D721Med (cell line): ENCODE data around the gene NSMF.

ENCODE experiments used
- DNase-seq: peaks from one replicate; pipeline ENCODE4 v3.0.0; 2011; ENCODE audit warnings: low spot score; ENCODE audit not compliant: insufficient read length
- FAIRE-seq: peaks from 2 replicates; lab custom pipeline; 2011; peaks lifted over from hg19 to GRCh38; lab: Jason Lieb, UNC
- TF ChIP-seq, protein P1 (sequence below): IDR thresholded peaks from 2 replicates; pipeline ENCODE4 v1.5.1; 2012; ENCODE audit warnings: mild to moderate bottlenecking, control low read depth; ENCODE audit not compliant: insufficient read depth; ENCODE audit errors: missing control alignments

NSMF gene

GRCh38 chr9:137496601-137497375 is 37.7 kb upstream of the NSMF start:
- DNase-seq (no peak), FAIRE-seq (no peak)
- TF ChIP-seq, protein P1, sequence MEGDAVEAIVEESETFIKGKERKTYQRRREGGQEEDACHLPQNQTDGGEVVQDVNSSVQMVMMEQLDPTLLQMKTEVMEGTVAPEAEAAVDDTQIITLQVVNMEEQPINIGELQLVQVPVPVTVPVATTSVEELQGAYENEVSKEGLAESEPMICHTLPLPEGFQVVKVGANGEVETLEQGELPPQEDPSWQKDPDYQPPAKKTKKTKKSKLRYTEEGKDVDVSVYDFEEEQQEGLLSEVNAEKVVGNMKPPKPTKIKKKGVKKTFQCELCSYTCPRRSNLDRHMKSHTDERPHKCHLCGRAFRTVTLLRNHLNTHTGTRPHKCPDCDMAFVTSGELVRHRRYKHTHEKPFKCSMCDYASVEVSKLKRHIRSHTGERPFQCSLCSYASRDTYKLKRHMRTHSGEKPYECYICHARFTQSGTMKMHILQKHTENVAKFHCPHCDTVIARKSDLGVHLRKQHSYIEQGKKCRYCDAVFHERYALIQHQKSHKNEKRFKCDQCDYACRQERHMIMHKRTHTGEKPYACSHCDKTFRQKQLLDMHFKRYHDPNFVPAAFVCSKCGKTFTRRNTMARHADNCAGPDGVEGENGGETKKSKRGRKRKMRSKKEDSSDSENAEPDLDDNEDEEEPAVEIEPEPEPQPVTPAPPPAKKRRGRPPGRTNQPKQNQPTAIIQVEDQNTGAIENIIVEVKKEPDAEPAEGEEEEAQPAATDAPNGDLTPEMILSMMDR, result no peak

DNA sequence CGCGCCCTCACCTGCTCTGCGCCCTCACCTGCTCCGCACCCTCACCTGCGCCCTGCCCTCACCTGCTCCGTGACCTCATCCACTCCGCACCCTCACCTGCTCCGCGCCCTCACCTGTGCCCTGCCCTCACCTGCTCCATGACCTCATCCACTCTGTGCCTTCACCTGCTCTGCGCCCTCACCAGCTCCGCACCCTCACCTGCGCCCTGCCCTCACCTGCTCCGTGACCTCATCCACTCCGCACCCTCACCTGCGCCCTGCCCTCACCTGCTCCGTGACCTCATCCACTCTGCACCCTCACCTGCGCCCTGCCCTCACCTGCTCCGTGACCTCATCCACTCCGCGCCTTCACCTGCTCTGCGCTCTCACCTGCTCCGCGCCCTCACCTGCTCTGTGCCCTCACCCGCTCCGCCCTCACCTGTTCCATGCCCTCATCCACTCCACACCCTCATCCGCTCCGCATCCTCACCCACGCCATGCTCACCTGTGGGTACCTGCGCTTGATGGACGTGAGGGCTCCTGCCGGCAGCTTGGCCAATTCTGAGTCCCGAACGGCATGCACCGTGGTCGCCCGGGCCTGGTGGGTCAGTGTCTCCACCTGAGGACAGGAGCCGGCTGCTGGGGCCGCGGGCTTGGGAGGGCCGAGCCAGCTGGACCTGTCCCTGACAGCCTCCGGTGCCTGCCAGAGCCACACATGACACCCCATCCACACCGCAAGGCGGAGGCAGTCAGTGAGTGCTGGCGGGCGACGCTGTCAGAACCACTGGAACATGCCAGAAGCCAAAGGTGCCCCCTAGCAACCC is 35.6 kb upstream of the NSMF start:
- TF ChIP-seq, protein P1, result no peak
- FAIRE-seq (no peak), DNase-seq (no peak)

GRCh38 chr9:137494104-137494544 is 35.0 kb upstream of the NSMF start:
- TF ChIP-seq, protein P1, result no peak
- DNase-seq (no peak), FAIRE-seq (no peak)

GRCh38 chr9:137493364-137494103 is 34.4 kb upstream of the NSMF start:
- FAIRE-seq (no peak), DNase-seq (no peak)
- TF ChIP-seq, protein P1, result no peak

DNA sequence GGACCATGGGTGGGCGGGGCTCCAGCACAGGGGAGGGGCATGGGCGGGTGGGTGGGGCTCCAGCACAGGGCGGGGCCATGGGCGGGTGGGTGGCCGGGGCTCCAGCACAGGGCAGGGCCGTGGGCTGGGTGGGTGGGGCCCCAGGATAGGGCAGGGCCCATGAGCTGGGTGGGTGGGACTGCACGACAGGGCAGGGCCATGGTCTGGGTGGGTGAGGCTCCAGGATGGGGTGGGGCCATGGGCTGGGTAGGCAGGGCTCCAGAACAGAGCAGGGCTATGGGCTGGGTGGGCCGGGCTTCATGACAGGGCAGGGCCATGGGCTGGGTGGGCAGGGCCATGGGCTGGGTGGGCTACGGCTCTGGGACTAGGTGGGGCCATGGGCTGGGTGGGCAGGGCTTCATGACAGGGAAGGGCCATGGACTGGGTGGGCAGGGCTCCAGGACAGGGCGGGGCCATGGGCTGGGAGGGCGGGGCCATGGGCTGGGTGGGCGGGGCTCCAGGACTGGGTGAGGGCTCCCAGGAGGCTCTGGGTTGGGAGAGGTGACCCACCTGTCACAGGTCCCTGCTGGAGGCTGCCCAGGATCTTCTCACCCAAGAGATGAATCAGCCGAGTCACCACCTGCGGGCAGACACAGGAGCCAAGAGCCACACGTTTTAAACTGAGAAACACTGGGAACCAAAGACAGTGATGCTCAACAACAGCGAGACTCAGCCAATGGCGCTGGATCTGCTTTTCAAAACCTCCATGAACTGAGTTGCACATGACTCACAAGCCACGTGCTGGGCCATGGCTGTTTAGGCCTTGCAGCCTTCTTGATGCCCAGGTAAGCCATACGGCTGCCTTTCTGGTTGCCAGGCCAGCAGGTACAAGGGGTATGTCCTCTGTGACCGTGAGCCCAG is 33.6 kb upstream of the NSMF start:
- TF ChIP-seq, protein P1, result no peak
- FAIRE-seq (no peak), DNase-seq (no peak)

- FAIRE-seq, result no peak
- TF ChIP-seq, protein P1, result no peak
Observed at GRCh38 chr9:137491735-137492432, 32.8 kb upstream of the NSMF start.

More at GRCh38 chr9:137491735-137492432, 32.8 kb upstream of the NSMF start:
- no peak for DNase-seq
